Stimulated activated CD8-positive, alpha-beta memory T cell treated with anti-CD3 and anti-CD28 coated beads, Interleukin-15, amount 100 ng/mL, for 1 hour (primary cell): Measurements from ENCODE around the gene MAPK7.
A peak's percentile ranks its signal among the peaks of the same experiment; 100 is the strongest.

Source experiments
- DNase-seq: peaks from one replicate; pipeline ENCODE4 v3.0.0-alpha.2; 2020; ENCODE audit warnings: low read depth

MAPK7 gene

GRCh38 chr17:19378416-19379360, at the start of gene MAPK7:
Gene MAPK7, plus strand, starts transcription at chr17:19378498. Its CDS starts 403 bp downstream, at chr17:19378901.
- DNase-seq, result no peak

DNA sequence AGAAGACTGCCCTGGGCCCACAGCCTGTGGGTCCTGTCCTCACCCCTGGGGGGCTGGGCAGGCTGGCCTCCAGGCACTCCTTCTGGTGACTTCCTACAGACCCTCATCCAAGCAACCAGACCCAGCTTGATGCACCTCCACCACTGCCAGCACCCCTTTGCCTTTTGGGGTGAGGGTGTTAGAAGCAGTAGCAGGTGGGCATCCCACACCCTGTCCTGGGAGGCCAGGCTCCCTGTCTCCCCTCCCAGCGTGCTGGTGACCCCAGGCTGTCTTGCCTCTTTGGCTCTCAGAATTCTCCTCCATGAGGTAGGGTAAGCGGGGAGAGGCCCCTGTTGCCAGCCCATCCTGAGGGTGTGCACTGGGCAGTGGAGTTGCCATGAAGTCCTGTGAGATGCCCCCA, 49.2 kb upstream of the MAPK7 start:
- DNase-seq, result no peak

- no peak for DNase-seq
Measured at GRCh38 chr17:19329839-19330238, 48.5 kb upstream of the MAPK7 start.

- no peak for DNase-seq
Measured at GRCh38 chr17:19330271-19330670, 48.0 kb upstream of the MAPK7 start.

- DNase-seq, result no peak
Measured at GRCh38 chr17:19331134-19331533, 47.2 kb upstream of the MAPK7 start.

- DNase-seq, result no peak
Measured at GRCh38 chr17:19331543-19332245, 46.6 kb upstream of the MAPK7 start.

DNA sequence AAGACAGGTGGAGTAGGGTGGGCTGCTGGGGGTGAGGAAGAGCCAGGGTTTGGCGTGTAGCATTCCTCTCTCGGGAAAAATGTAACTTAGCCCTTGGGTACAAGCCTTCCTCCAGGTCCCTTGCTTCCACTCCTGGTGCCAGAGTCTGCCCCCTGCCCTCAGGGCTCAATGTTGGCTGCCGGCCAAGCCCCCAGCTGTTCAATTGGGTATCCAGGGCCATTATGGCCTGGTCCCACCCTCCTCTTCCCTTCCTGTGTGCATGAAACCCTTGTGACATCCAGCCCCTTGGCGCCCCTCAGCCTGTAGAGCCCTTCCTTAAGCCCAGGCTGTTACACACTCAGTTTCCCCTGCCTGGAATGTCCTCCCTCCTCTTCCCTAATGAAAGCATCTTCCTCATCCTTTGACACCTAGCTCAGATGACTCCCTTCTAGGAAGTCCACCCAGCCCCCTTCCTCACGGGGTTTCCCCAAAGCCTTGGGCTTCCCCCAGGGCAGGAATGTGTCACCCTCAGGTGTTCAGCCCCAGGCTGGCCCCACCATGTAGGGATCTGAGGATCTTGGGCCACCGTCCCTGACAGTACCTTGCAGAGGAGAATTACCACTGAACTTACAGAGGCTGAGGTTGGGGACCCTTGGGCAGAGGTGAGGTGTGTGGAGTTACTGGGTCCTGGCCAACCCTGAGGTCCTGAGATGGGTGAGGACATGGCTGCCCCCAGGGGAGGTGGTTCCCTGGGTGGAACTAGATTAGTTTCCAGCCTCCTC, 45.7 kb upstream of the MAPK7 start:
- DNase-seq, result no peak

GRCh38 chr17:19333132-19333440, 45.2 kb upstream of the MAPK7 start:
- no peak for DNase-seq

DNA sequence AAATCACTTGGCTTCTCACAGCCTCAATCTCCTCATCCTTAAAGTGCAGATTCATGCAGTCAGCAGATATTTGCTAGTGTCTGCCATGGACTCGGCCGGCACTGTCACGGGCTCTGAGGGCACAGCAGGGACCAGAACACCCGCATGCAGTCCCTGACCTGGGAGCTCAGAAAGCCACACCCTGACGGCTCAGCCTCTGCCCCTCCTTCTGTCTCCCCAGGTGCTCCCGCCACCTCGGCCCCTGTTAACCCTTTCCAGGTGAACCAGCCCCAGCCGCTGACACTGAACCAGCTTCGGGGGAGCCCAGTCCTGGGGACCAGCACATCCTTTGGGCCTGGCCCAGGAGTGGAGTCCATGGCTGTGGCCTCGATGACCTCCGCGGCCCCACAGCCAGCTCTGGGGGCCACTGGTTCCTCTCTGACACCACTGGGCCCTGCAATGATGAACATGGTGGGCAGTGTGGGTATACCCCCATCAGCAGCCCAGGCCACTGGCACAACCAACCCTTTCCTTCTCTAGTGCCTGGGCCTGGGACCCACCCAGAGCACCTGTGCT, 44.5 kb upstream of the MAPK7 start:
- DNase-seq, result no peak

DNA sequence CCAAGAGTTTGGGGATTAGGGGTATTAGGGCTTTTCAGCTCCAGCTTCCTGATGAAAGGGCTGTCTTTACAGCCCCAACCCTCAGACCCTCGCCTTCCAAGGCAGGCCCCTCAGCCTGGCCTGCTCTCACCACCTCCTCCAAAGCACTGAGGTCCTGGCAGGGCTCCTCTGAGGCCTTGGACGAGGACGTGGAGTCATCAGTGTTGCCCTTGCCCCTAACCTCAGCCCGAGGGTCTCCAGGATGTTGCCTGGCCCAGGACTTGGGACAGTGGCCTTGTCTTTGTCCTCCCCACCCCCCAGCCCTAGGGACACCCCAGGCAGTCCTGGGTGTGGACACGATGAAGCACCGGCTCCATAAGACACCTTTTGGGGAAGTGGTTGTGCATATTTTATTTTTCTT, 44.0 kb upstream of the MAPK7 start:
- no peak for DNase-seq

DNA sequence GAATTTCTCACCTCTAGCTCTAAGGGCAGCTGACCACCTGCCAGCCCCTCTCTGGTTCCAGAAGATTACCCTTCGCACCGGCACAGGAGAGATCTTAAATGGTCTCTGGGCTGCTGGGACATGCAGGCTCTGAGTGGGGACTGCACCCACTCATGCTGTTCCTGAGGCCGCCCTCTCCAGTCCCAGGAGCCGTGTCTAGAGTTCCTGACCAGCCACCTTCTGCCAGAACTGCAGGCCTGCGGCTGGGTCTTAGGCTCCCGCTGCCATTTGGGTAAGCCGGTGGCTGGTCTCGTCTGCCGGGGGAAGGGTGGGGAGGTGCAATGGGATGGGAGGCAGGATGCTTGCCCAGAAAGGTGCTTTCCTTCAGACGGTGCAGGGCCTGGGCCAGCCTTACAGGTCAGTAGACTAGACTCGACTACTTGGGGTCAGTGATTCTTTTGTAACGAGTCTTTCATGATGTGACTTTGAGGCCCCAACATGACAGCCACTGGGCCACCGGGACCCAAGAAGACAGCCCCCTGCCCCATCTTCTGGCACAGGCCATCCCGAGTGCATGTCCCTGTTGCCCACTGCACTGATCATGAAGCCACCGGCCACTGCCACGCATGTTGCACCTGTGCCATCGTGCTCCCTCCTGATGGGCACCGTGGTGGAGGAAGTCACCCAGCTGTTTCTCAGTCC, 42.2 kb upstream of the MAPK7 start:
- DNase-seq, result no peak

DNA sequence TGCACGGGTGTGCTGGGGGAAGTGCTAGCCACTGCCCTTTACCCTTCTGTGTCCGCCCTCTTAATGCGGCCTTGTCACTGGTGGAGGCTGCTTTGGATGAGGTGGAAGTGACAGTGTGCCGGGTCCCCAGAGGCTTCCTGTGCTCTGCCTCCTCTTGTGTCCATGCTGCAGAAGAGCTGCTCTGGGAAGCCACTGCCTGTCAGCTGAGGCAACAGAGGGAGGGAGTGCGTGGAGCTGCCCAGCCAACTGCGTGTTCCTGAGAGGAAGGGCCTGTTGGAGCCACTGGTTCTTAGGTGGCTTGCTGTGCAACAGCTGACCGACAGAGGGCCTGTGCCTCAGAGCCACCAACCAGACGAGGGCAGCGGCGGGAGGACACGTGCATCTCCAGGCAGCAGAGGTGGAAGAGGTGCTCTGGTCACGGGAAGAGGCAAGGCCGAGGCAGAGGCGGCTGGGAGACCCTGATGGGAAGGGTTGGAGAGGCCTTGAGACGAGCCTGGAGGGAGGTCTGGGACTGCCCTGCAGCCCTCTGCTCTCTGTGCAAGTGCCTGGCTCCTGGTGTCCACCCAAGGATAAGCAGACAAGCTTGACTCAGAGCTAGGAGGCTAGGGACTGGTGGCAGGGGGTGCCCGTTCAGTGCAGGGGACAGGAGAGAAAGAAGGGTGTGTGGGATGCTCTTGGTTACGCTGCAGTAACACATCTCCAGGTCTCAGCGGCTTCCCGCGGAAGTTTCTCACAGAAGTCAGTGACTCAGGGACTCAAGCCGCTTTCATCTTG, 41.2 kb upstream of the MAPK7 start:
- DNase-seq, result no peak

DNA sequence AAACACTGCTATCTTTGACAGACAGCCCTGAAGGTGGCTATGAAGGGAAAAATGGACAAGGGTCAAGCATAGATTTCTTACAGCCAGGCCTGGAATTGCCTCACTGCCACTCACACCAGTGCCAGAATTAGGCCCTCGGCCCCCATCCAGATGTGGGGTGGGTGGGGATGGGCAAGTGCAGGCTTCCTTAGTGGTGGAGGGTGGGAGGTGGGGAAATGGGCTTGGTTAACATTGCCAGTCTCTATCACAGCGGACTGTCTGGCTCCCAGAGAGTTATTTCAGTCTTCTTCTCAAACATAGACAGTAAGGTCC, 40.6 kb upstream of the MAPK7 start:
- DNase-seq, result no peak

- peak; percentile 29 for DNase-seq
Measured at GRCh38 chr17:19338031-19338990, 40.0 kb upstream of the MAPK7 start.

DNA sequence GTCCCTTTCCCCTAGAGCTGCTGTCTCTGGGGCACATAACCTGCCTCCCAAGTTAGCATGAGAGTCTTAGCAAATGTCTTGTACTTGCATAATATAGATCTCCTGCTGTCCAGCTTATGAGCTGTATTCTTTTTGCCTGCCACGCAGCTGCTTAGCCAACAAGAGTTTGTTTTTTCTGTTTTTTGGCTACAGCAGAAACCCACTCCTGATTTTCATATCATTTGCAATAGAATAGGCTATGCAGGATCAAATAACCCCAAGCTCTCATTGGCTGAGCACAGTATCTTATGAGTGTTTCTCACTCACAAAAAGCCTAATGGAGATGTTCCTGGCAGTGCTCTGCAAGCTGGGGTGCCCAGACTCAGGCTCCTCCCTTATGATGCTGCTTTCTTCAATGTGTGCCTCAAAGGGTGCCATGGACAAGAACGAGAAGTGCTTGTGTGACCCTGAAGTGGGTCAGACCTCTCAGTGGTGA, 38.9 kb upstream of the MAPK7 start:
- DNase-seq, result no peak

DNA sequence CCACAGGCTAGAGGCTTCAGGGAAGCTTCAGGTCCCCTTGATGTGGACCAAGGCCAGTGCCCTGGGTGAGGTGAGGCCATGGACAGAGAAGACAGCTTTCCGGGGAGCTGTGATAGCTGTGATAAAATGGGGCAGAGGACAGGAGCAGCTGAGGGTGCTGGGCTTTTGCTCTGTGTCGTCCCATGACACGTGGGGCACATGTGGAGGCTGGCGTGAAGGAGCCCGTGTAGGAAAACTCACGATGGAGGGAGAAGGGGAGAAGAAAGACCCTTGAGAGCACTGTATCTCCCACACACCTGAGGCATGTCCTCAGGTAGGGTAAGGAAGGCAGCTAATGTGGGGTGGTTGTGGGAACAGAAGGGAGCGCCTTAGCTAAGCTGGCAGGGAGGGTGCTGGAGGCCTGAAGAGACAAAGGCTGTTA, 37.1 kb upstream of the MAPK7 start:
- no peak for DNase-seq

DNA sequence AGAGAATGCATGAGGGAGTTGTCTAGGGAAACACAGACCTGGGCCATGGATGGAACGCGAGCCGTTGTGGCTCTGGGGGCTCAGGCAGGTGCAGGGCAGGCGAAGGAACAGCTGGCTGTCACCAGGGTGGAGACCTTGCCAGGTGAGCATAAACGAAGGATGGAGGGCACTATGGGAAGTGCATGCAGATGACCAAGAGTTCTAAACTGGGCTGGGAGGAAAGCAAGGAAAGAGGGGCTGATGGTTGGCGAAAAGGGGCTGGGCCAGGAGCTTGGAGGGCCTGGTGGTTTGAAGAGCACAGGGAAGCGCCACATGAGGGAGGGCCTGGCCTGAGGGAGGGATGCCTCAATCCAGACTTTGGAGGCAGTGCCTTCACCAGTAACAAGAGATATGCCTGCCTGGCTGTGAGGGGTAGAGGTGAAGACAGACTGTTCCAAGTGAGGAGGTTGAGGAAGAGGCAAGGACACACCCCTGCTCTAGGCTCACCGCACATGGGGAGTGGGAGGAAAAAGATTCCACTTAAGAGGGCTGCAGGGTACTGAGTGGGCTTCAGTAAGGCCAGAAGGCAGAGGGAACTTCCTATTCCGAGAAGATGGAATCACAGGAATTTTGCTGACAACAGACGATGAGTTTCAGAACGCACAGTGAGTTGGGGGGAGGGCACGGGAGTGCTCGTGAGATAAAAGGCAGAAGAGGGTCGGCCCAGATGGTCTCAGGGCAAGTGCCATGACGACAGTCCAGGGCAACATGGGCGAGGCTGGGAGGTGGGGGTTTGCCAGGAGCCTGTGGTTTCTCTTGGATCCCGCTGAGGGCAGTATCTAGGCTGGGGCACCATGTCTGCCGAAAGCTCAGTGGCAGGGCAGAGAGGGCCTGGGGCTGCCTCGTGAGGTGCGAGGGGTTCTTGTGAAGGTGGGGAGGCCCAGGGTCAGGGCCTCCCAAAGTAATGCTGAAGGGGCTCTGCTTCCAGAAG, 36.4 kb upstream of the MAPK7 start:
- no peak for DNase-seq

GRCh38 chr17:19342611-19343255, 35.6 kb upstream of the MAPK7 start:
- no peak for DNase-seq
